Endothelial cell of umbilical vein (primary cell): ENCODE results near the gene THAP9. TPM values are rescaled to one million over a fixed set of nuclear protein-coding genes. Genes with fewer than 3 reads are reported as not detected.
A peak's percentile ranks its signal among the peaks of the same experiment; 100 is the strongest.

Experiments
- BruUV-seq: library from RNA; stranded (reverse); fragments of 400-500 nt; replicated peaks from 2 replicates; lab custom pipeline; 2021; lab: Mats Ljungman, UMichigan
- CTCF ChIA-PET: fragments of 300-600, 350-600 bp; sonication (Branson Sonifier 250); formaldehyde crosslinking; loops from one replicate; lab custom pipeline; 2021; ENCODE audit warnings: antibody characterized with exemption, inconsistent platforms; lab: Charles Lee
- POLR2A ChIA-PET: fragments of 300-600, 350-600 bp; sonication (Branson Sonifier 250); formaldehyde crosslinking; loops from one replicate; lab custom pipeline; 2021; ENCODE audit warnings: antibody characterized with exemption, inconsistent platforms; lab: Charles Lee
- DNase-seq: peaks from one replicate; pipeline ENCODE4 v3.0.0-alpha.2; 2011; ENCODE audit warnings: low read depth, low spot score
- FAIRE-seq: peaks from 2 replicates; lab custom pipeline; 2011; peaks lifted over from hg19 to GRCh38; lab: Jason Lieb, UNC
- H2AFZ ChIP-seq: 2 replicates; pipeline ENCODE4 v1.6.0; 2012; ENCODE audit warnings: low read depth, low read length, control low read depth, inconsistent platforms
- H3K27ac ChIP-seq: 2 replicates; pipeline ENCODE4 v1.5.1; 2011; ENCODE audit warnings: low read depth, mild to moderate bottlenecking, control low read depth, low read length, moderate library complexity; ENCODE audit not compliant: insufficient read depth
- H3K27me3 ChIP-seq, 2 experiments: 2 replicates each; pipeline versions ENCODE4 v1.6.0 to v1.6.1; 2011; ENCODE audit warnings: low read length in 2 of 2, mixed read lengths in 1 of 2; ENCODE audit not compliant: control insufficient read depth in 2 of 2, insufficient read depth in 2 of 2
- H3K36me3 ChIP-seq, 2 experiments: 2 replicates in 1 of 2; 3 replicates in 1 of 2; pipeline ENCODE4 v1.5.1; 2011; ENCODE audit warnings: low read length in 2 of 2, mild to moderate bottlenecking in 1 of 2, moderate library complexity in 1 of 2; ENCODE audit not compliant: control insufficient read depth in 2 of 2, insufficient read depth in 2 of 2; ENCODE audit errors: extremely low read depth in 1 of 2
- H3K4me1 ChIP-seq: 3 replicates; pipeline ENCODE4 v1.5.1; 2011; ENCODE audit warnings: mild to moderate bottlenecking, low read length; ENCODE audit not compliant: control insufficient read depth, insufficient read depth; ENCODE audit errors: extremely low read depth
- H3K4me2 ChIP-seq: 2 replicates; pipeline ENCODE4 v1.6.1; 2011; ENCODE audit warnings: low read length, control low read depth, mixed read lengths; ENCODE audit not compliant: insufficient read depth
- H3K4me3 ChIP-seq, 3 experiments: fragments of 200-600 bp in 1 of 3; sonication (generic), shearing (Covaris generic) in 1 of 3; replicated peaks in 1 of 3; 2 replicates each; pipeline ENCODE4 v1.5.1; 2011 to 2016; ENCODE audit warnings: control low read depth in 3 of 3, low read length in 3 of 3, mild to moderate bottlenecking in 2 of 3, inconsistent platforms in 1 of 3, low read depth in 1 of 3, moderate library complexity in 1 of 3; ENCODE audit not compliant: insufficient read depth in 1 of 3
- H3K79me2 ChIP-seq: 2 replicates; pipeline ENCODE4 v1.6.0; 2012; ENCODE audit warnings: low read length, inconsistent platforms; ENCODE audit not compliant: control insufficient read depth, insufficient read depth
- H3K9ac ChIP-seq: replicated peaks from 2 replicates; pipeline ENCODE3; 2011; ENCODE audit warnings: low read length, control low read depth; ENCODE audit not compliant: insufficient read depth; ENCODE audit errors: extremely low read depth
- H3K9me1 ChIP-seq: replicated peaks from 3 replicates; pipeline ENCODE4 v1.6.0; 2011; ENCODE audit warnings: mild to moderate bottlenecking, low read length; ENCODE audit not compliant: control insufficient read depth, insufficient read depth; ENCODE audit errors: extremely low read depth
- H3K9me3 ChIP-seq: replicated peaks from 2 replicates; pipeline ENCODE4 v1.5.1; 2012; ENCODE audit warnings: low read length, inconsistent platforms; ENCODE audit not compliant: control insufficient read depth, insufficient read depth
- H4K20me1 ChIP-seq: replicated peaks from 2 replicates; pipeline ENCODE3; 2011; ENCODE audit warnings: mild to moderate bottlenecking, low read length; ENCODE audit not compliant: control insufficient read depth, insufficient read depth; ENCODE audit errors: extremely low read depth
- CTCF ChIP-seq, 2 donors: IDR thresholded peaks; 1 replicate in 1 of 2; 2 replicates in 1 of 2; pipeline ENCODE4 v1.5.1; 2011; ENCODE audit warnings: low read length in 2 of 2, mild to moderate bottlenecking in 2 of 2, moderate library complexity in 2 of 2, control low read depth in 1 of 2, inconsistent platforms in 1 of 2, low read depth in 1 of 2; ENCODE audit not compliant: insufficient read depth in 1 of 2; ENCODE audit errors: extremely low read depth in 1 of 2
- EZH2 ChIP-seq: IDR thresholded peaks from 2 replicates; pipeline ENCODE4 v1.6.1; 2012; ENCODE audit warnings: borderline replicate concordance, low read depth, mild to moderate bottlenecking, moderate library complexity, low read length, inconsistent platforms; ENCODE audit not compliant: severe bottlenecking
- FOS ChIP-seq: IDR thresholded peaks from 2 replicates; pipeline ENCODE4 v1.6.1; 2011; ENCODE audit warnings: mild to moderate bottlenecking, low read length, moderate library complexity, borderline replicate concordance; ENCODE audit not compliant: insufficient read depth
- GATA2 ChIP-seq: IDR thresholded peaks from 2 replicates; pipeline ENCODE4 v1.7.0; 2011; ENCODE audit warnings: low read depth, mild to moderate bottlenecking, moderate library complexity, mixed read lengths, low read length; ENCODE audit not compliant: insufficient read length, insufficient read depth
- JUN ChIP-seq: IDR thresholded peaks from 2 replicates; pipeline ENCODE4 v1.6.1; 2011; ENCODE audit warnings: borderline replicate concordance, low read depth; ENCODE audit not compliant: insufficient read length, insufficient read depth
- MAX ChIP-seq: IDR thresholded peaks from 2 replicates; pipeline ENCODE4 v1.6.1; 2011; ENCODE audit not compliant: insufficient read depth, insufficient read length
- MYC ChIP-seq: IDR thresholded peaks from one replicate; pipeline ENCODE4 v1.6.1; 2011; ENCODE audit warnings: mild to moderate bottlenecking, low read depth, low read length
- POLR2A ChIP-seq: IDR thresholded peaks from 2 replicates; pipeline ENCODE4 v1.6.1; 2012; ENCODE audit warnings: low read depth, mild to moderate bottlenecking, control low read depth, low read length
- POLR2AphosphoS5 ChIP-seq: IDR thresholded peaks from 2 replicates; pipeline ENCODE4 v1.6.1; 2012; ENCODE audit warnings: low read depth, mild to moderate bottlenecking, control low read depth, low read length, moderate library complexity; ENCODE audit not compliant: insufficient read depth
- dilution Hi-C: fragments of 300-500 bp; cut with MboI; formaldehyde crosslinking; loops from one replicate; pipeline ENCODE4 v1.15.0; 2019; ENCODE audit warnings: low sequenced_read_pairs; ENCODE audit not compliant: extremely low pct_ligation_motif_present
- intact Hi-C: fragments of 100-400 bp; cut with micrococcal nuclease; formaldehyde crosslinking; loops from one replicate; pipeline ENCODE4 v1.10.0; 2022
- polyA plus RNA-seq, 4 experiments: library from polyadenylated mRNA; depleted of rRNA in 3 of 4; stranded (reverse) in 3 of 4; unstranded in 1 of 4; fragments of >200 nt; gene quantifications; 2 replicates each; pipeline versions ENCODE4 v1.2.1 to v1.2.3, GENCODE V29; 2011 to 2012; ENCODE audit warnings: missing spikeins in 1 of 4
- total RNA-seq: library from RNA; stranded (reverse); gene quantifications from 2 replicates; pipeline ENCODE4 v1.2.3, GENCODE V29; 2021

THAP9 gene
- total and polyA plus RNA-seq, 2 donors (not counting 3 experiments of a cell fraction or from before 2014, with no cell fraction given): 0.86 to 1.7 TPM

GRCh38 chr4:82968972-82969371, 68.4 kb downstream of the THAP9 start:
- H3K9me1 ChIP-seq: no peaks in the 10 kb centered on the region
- no peak overlapping the region for H2AFZ ChIP-seq
- no peak overlapping the region for H3K27ac ChIP-seq
- no peaks in the 10 kb centered on the region for H3K4me1 ChIP-seq
- DNase-seq (no peak), FAIRE-seq (peak; percentile 59)
- dilution Hi-C loops (no loop called here), intact Hi-C loops (no loop called here)
- CTCF ChIA-PET: interaction anchor here (1.6 kb wide), 1 partner anchor 35 kb away, joined by 4 read pairs; no protein-coding TSS in a partner anchor
- no peak overlapping the region for H3K4me3 ChIP-seq
- POLR2A ChIA-PET: no interaction called here
- no peaks in the 10 kb centered on the region for H3K9me3 ChIP-seq
- H3K4me2 ChIP-seq: no peak overlapping the region
- H3K9ac ChIP-seq: no peak overlapping the region
- H3K27me3 ChIP-seq: no peaks in the 10 kb centered on the region
- H3K79me2 ChIP-seq: no peaks in the 10 kb centered on the region
- no peaks in the 10 kb centered on the region for H4K20me1 ChIP-seq
- BruUV-seq: no TSS peak
- TF ChIP-seq CTCF (IDR thresholded peaks at IDR 0.05; ENCODE audit: extremely low read depth in 1 of 2, insufficient read depth in 1 of 2, low read depth in 1 of 2, low read length in 2 of 2): no peak
- no peak for TF ChIP-seq FOS
- TF ChIP-seq MAX: no peak
- TF ChIP-seq GATA2: no peak
- TF ChIP-seq POLR2A: no peak
- no peak for TF ChIP-seq JUN
- TF ChIP-seq POLR2AphosphoS5: no peak
- no peak for TF ChIP-seq MYC
- TF ChIP-seq EZH2: no peak
- peaks cover 0 to 3% of the 10 kb centered on the region in 2 experiments for H3K36me3 ChIP-seq
